Measurements from ENCODE around the gene DSTN.
A peak's percentile ranks its signal among the peaks of the same experiment; 100 is the strongest.

DSTN gene

GRCh38 chr20:17569616-17570346 is at the start of gene DSTN:
Gene DSTN, plus strand, starts transcription at chr20:17570075. Its CDS starts 134 bp downstream, at chr20:17570209.
- peak within 1 kb of the TSS; percentile 91 to 95 for H3K4me3 ChIP-seq (ENCODE audit: low read depth in 1 of 2, low read length in 2 of 2)
- H3K9me3 ChIP-seq (ENCODE audit: control insufficient read depth in 1 of 2, low read length in 2 of 2), result no peaks in the 10 kb centered on the region
- peaks cover 12 to 22% of the 10 kb centered on the region in 2 donors for H3K4me1 ChIP-seq (ENCODE audit: control insufficient read depth in 1 of 2, insufficient read depth in 2 of 2, low read length in 2 of 2)

GRCh38 chr20:17520583-17520982 is 49.3 kb upstream of the DSTN start:
- no peak overlapping the region for H3K4me3 ChIP-seq (ENCODE audit: low read depth in 1 of 2, low read length in 2 of 2)
- H3K9me3 ChIP-seq (ENCODE audit: control insufficient read depth in 1 of 2, low read length in 2 of 2), result no peaks in the 10 kb centered on the region
- no peak overlapping the region for H3K9ac ChIP-seq (ENCODE audit: low read depth in 1 of 2, low read length in 2 of 2)
- no peak overlapping the region for H3K27ac ChIP-seq (ENCODE audit: low read depth, low read length)
- no peaks in the 10 kb centered on the region for H3K36me3 ChIP-seq (ENCODE audit: control insufficient read depth in 1 of 2, insufficient read depth in 2 of 2, low read length in 2 of 2)
- no peaks in the 10 kb centered on the region for H3K27me3 ChIP-seq (ENCODE audit: control insufficient read depth in 1 of 2, insufficient read depth in 2 of 2, low read length in 2 of 2)
- no peaks in the 10 kb centered on the region for H3K4me1 ChIP-seq (ENCODE audit: control insufficient read depth in 1 of 2, insufficient read depth in 2 of 2, low read length in 2 of 2)

More at GRCh38 chr20:17569616-17570346, at the start of gene DSTN:
- Histone ChIP-seq H3K9ac (ENCODE audit: low read depth in 1 of 2, low read length in 2 of 2) (peak within 1 kb of the TSS; percentile 87 to 91), H3K27me3 (ENCODE audit: control insufficient read depth in 1 of 2, insufficient read depth in 2 of 2, low read length in 2 of 2) (no peaks in the 10 kb centered on the region), H3K36me3 (ENCODE audit: control insufficient read depth in 1 of 2, insufficient read depth in 2 of 2, low read length in 2 of 2) (no peaks in the 10 kb centered on the region), H3K27ac (ENCODE audit: low read depth, low read length) (peak within 1 kb of the TSS; percentile 96)

DNA sequence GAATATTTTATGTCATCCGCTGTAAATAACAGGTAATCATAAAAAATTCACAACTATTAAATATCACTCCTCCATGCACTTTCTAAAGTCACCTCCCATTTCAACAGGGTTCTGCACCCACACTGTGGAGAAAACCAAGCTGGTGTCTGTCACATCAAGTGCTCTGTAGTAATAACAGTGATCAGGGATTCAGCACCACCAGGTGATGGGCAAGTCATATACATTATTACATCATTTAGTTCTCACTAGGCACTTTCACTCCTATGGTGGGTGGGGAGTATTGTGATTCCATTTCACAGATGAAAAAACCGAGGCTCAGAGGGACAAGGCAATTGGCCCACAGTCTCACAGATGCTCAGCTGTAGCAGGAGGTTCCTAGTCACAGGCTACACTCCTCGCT is 47.3 kb upstream of the DSTN start:
- no peaks in the 10 kb centered on the region for H3K4me1 ChIP-seq (ENCODE audit: control insufficient read depth in 1 of 2, insufficient read depth in 2 of 2, low read length in 2 of 2)
- H3K9me3 ChIP-seq (ENCODE audit: control insufficient read depth in 1 of 2, low read length in 2 of 2), result no peaks in the 10 kb centered on the region
- no peaks in the 10 kb centered on the region for H3K27me3 ChIP-seq (ENCODE audit: control insufficient read depth in 1 of 2, insufficient read depth in 2 of 2, low read length in 2 of 2)
- no peak overlapping the region for H3K4me3 ChIP-seq (ENCODE audit: low read depth in 1 of 2, low read length in 2 of 2)
- no peak overlapping the region for H3K27ac ChIP-seq (ENCODE audit: low read depth, low read length)
- no peaks in the 10 kb centered on the region for H3K36me3 ChIP-seq (ENCODE audit: control insufficient read depth in 1 of 2, insufficient read depth in 2 of 2, low read length in 2 of 2)
- H3K9ac ChIP-seq (ENCODE audit: low read depth in 1 of 2, low read length in 2 of 2), result no peak overlapping the region

DNA sequence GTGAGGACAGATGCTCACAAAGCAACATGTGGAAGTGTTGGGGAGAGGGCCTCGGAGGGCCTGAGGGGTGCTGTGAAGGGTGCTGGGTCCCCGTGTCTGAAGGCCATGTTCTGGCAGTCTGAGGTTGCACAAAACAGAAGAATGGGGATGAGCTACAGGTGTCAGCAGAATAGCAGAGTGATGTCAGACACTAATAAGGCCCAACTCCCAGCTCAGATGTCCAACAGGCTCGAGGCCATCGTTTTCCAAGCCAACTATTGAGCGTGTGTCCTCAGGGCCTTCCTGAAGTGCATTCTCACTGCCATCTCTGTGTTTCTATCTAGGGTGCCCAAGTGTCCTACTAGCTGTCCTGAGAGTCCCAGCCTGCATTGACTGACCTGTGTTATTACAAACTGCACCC is 46.5 kb upstream of the DSTN start:
- no peaks in the 10 kb centered on the region for H3K9me3 ChIP-seq (ENCODE audit: control insufficient read depth in 1 of 2, low read length in 2 of 2)
- no peak overlapping the region for H3K9ac ChIP-seq (ENCODE audit: low read depth in 1 of 2, low read length in 2 of 2)
- no peak overlapping the region for H3K27ac ChIP-seq (ENCODE audit: low read depth, low read length)
- no peaks in the 10 kb centered on the region for H3K36me3 ChIP-seq (ENCODE audit: control insufficient read depth in 1 of 2, insufficient read depth in 2 of 2, low read length in 2 of 2)
- no peaks in the 10 kb centered on the region for H3K4me1 ChIP-seq (ENCODE audit: control insufficient read depth in 1 of 2, insufficient read depth in 2 of 2, low read length in 2 of 2)
- no peaks in the 10 kb centered on the region for H3K27me3 ChIP-seq (ENCODE audit: control insufficient read depth in 1 of 2, insufficient read depth in 2 of 2, low read length in 2 of 2)
- H3K4me3 ChIP-seq (ENCODE audit: low read depth in 1 of 2, low read length in 2 of 2), result no peak overlapping the region

DNA sequence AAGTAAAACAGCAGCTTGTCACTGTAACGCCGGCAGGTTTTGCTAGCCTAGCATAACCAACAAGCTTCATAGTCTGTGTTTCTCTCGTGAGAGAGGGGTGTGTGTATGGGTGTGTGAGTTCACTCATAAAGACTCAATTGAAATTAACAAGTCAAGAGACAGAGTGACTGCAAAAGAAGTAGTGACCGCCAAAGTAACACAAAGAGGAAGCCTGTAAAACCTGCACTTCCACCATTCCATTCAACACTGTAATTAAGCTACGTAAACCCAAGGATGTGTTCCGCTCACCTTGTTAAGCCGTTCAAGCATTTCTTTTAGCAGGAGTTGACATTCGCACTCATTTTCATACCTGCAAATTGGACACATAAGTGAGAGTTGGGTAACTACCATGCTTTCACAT is 45.3 kb upstream of the DSTN start:
- Histone ChIP-seq H3K9me3 (ENCODE audit: control insufficient read depth in 1 of 2, low read length in 2 of 2) (no peaks in the 10 kb centered on the region), H3K36me3 (ENCODE audit: control insufficient read depth in 1 of 2, insufficient read depth in 2 of 2, low read length in 2 of 2) (no peaks in the 10 kb centered on the region), H3K4me1 (ENCODE audit: control insufficient read depth in 1 of 2, insufficient read depth in 2 of 2, low read length in 2 of 2) (no peaks in the 10 kb centered on the region), H3K4me3 (ENCODE audit: low read depth in 1 of 2, low read length in 2 of 2) (no peak overlapping the region), H3K27ac (ENCODE audit: low read depth, low read length) (no peak overlapping the region), H3K27me3 (ENCODE audit: control insufficient read depth in 1 of 2, insufficient read depth in 2 of 2, low read length in 2 of 2) (peaks cover 0 to under 1% of the 10 kb centered on the region in 2 donors), H3K9ac (ENCODE audit: low read depth in 1 of 2, low read length in 2 of 2) (no peak overlapping the region)

GRCh38 chr20:17525132-17525531 is 44.7 kb upstream of the DSTN start:
- no peak overlapping the region for H3K9ac ChIP-seq (ENCODE audit: low read depth in 1 of 2, low read length in 2 of 2)
- no peak overlapping the region for H3K27ac ChIP-seq (ENCODE audit: low read depth, low read length)
- H3K4me1 ChIP-seq (ENCODE audit: control insufficient read depth in 1 of 2, insufficient read depth in 2 of 2, low read length in 2 of 2), result no peaks in the 10 kb centered on the region

GRCh38 chr20:17525650-17526049 is 44.2 kb upstream of the DSTN start:
- H3K9ac ChIP-seq (ENCODE audit: low read depth in 1 of 2, low read length in 2 of 2), result no peak overlapping the region
- H3K36me3 ChIP-seq (ENCODE audit: control insufficient read depth in 1 of 2, insufficient read depth in 2 of 2, low read length in 2 of 2), result no peaks in the 10 kb centered on the region
- peaks cover 0 to 3% of the 10 kb centered on the region in 2 donors for H3K4me1 ChIP-seq (ENCODE audit: control insufficient read depth in 1 of 2, insufficient read depth in 2 of 2, low read length in 2 of 2)
- H3K9me3 ChIP-seq (ENCODE audit: control insufficient read depth in 1 of 2, low read length in 2 of 2), result no peaks in the 10 kb centered on the region
- peaks cover 0 to 3% of the 10 kb centered on the region in 2 donors for H3K27me3 ChIP-seq (ENCODE audit: control insufficient read depth in 1 of 2, insufficient read depth in 2 of 2, low read length in 2 of 2)
- H3K27ac ChIP-seq (ENCODE audit: low read depth, low read length), result no peak overlapping the region
- H3K4me3 ChIP-seq (ENCODE audit: low read depth in 1 of 2, low read length in 2 of 2), result no peak overlapping the region

More at GRCh38 chr20:17525132-17525531, 44.7 kb upstream of the DSTN start:
- H3K36me3 ChIP-seq (ENCODE audit: control insufficient read depth in 1 of 2, insufficient read depth in 2 of 2, low read length in 2 of 2), result no peaks in the 10 kb centered on the region
- H3K27me3 ChIP-seq (ENCODE audit: control insufficient read depth in 1 of 2, insufficient read depth in 2 of 2, low read length in 2 of 2), result peaks cover 0 to 3% of the 10 kb centered on the region in 2 donors
- H3K9me3 ChIP-seq (ENCODE audit: control insufficient read depth in 1 of 2, low read length in 2 of 2), result no peaks in the 10 kb centered on the region
- no peak overlapping the region for H3K4me3 ChIP-seq (ENCODE audit: low read depth in 1 of 2, low read length in 2 of 2)

DNA sequence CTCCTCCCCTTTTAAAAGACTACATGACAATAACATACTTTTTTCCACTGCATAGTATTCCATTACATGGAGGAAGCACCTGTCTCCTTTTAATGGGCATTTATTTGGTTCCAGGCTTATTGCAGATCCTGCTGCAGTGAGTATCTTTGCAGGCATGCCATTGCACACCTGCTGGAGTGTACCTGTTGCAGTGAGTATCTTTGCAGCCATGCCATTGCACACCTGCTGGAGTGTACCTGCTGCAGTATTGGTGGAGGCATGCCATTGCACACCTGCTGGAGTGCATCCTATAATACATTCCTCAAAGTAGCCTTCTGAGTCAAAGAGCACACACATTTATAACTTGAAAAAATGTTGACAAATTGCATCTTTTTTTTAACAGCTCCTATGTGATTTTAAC is 40.3 kb upstream of the DSTN start:
- Histone ChIP-seq H3K4me1 (ENCODE audit: control insufficient read depth in 1 of 2, insufficient read depth in 2 of 2, low read length in 2 of 2) (peaks cover 6 to 11% of the 10 kb centered on the region in 2 donors), H3K27ac (ENCODE audit: low read depth, low read length) (no peak overlapping the region), H3K9me3 (ENCODE audit: control insufficient read depth in 1 of 2, low read length in 2 of 2) (no peaks in the 10 kb centered on the region), H3K4me3 (ENCODE audit: low read depth in 1 of 2, low read length in 2 of 2) (no peak overlapping the region), H3K27me3 (ENCODE audit: control insufficient read depth in 1 of 2, insufficient read depth in 2 of 2, low read length in 2 of 2) (peaks cover 0 to 3% of the 10 kb centered on the region in 2 donors), H3K9ac (ENCODE audit: low read depth in 1 of 2, low read length in 2 of 2) (no peak overlapping the region), H3K36me3 (ENCODE audit: control insufficient read depth in 1 of 2, insufficient read depth in 2 of 2, low read length in 2 of 2) (no peaks in the 10 kb centered on the region)

DNA sequence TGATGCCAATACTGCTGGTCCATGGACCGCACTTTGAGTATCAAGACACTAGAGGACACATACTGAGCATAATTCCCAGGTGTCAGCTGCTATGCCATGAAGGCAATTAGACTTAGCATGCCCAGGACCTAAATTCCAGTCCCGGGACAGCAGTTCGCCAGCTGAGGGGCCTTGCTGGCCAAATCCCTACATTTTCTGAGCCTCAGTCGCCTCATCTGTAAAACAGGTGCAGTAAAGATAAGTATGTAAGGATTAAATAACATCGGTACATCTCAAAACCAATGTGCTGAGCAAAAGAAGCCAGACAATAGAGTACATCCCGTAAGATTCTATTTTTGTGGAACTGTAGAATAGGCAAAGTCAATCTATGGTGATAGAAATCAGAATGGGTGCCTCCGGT is 39.7 kb upstream of the DSTN start:
- H3K27me3 ChIP-seq (ENCODE audit: control insufficient read depth in 1 of 2, insufficient read depth in 2 of 2, low read length in 2 of 2), result peaks cover 0 to 3% of the 10 kb centered on the region in 2 donors
- no peak overlapping the region for H3K27ac ChIP-seq (ENCODE audit: low read depth, low read length)
- no peaks in the 10 kb centered on the region for H3K36me3 ChIP-seq (ENCODE audit: control insufficient read depth in 1 of 2, insufficient read depth in 2 of 2, low read length in 2 of 2)
- no peaks in the 10 kb centered on the region for H3K9me3 ChIP-seq (ENCODE audit: control insufficient read depth in 1 of 2, low read length in 2 of 2)
- no peak overlapping the region for H3K4me3 ChIP-seq (ENCODE audit: low read depth in 1 of 2, low read length in 2 of 2)
- peaks cover 6 to 11% of the 10 kb centered on the region in 2 donors for H3K4me1 ChIP-seq (ENCODE audit: control insufficient read depth in 1 of 2, insufficient read depth in 2 of 2, low read length in 2 of 2)
- H3K9ac ChIP-seq (ENCODE audit: low read depth in 1 of 2, low read length in 2 of 2), result no peak overlapping the region

- no peak within 1 kb of the TSS for H3K27ac ChIP-seq (ENCODE audit: low read depth, low read length)
- H3K4me1 ChIP-seq (ENCODE audit: control insufficient read depth in 1 of 2, insufficient read depth in 2 of 2, low read length in 2 of 2), result peaks cover 6 to 11% of the 10 kb centered on the region in 2 donors
Observed at GRCh38 chr20:17530716-17531664, 38.9 kb upstream of the DSTN start, which contains the start of gene BFSP1. Gene BFSP1, minus strand, starts transcription at chr20:17531379. Its CDS starts 50 bp downstream, at chr20:17531329.

More at GRCh38 chr20:17530716-17531664, 38.9 kb upstream of the DSTN start, which contains the start of gene BFSP1:
- Histone ChIP-seq H3K9me3 (ENCODE audit: control insufficient read depth in 1 of 2, low read length in 2 of 2) (no peaks in the 10 kb centered on the region), H3K27me3 (ENCODE audit: control insufficient read depth in 1 of 2, insufficient read depth in 2 of 2, low read length in 2 of 2) (peaks cover 0 to 3% of the 10 kb centered on the region in 2 donors), H3K36me3 (ENCODE audit: control insufficient read depth in 1 of 2, insufficient read depth in 2 of 2, low read length in 2 of 2) (no peaks in the 10 kb centered on the region), H3K9ac (ENCODE audit: low read depth in 1 of 2, low read length in 2 of 2) (peak within 1 kb of the TSS; percentile 22 to 51), H3K4me3 (ENCODE audit: low read depth in 1 of 2, low read length in 2 of 2) (peak within 1 kb of the TSS; percentile 62 to 69)

Measured in duodenal mucosa (tissue), 2 donors.